ENCODE data around the gene SBF2. TPM values are rescaled to one million over a fixed set of nuclear protein-coding genes. Genes with fewer than 3 reads are reported as not detected.

The SBF2 gene
- total RNA-seq, 1 donor from 2014 or later, result 39.5 TPM

DNA sequence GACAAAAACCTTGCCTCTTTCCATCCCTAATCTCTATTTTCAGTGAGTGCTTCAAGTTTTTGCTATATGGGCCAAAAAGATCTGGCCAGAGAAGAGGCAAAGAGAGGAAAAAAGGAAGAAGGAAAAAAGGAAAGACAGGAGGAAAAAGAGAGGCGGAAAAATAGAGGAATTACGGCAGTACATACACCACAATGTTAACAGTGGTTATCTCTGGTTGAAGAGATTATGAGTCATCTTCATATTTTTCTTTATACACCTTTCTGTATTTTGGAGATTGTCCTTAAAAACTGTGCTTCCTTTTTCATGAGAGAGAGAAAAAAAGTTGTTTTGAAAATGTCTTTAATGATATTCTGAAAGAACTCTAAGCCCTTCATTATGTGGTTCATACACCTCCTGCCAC is 133.7 kb downstream of the SBF2 start:
- DNase-seq (ENCODE audit: extremely low spot score, unreplicated experiment), result no peak
- no peaks in the 10 kb centered on the region for H3K27me3 Mint-ChIP-seq
- TF ChIP-seq, protein P1, sequence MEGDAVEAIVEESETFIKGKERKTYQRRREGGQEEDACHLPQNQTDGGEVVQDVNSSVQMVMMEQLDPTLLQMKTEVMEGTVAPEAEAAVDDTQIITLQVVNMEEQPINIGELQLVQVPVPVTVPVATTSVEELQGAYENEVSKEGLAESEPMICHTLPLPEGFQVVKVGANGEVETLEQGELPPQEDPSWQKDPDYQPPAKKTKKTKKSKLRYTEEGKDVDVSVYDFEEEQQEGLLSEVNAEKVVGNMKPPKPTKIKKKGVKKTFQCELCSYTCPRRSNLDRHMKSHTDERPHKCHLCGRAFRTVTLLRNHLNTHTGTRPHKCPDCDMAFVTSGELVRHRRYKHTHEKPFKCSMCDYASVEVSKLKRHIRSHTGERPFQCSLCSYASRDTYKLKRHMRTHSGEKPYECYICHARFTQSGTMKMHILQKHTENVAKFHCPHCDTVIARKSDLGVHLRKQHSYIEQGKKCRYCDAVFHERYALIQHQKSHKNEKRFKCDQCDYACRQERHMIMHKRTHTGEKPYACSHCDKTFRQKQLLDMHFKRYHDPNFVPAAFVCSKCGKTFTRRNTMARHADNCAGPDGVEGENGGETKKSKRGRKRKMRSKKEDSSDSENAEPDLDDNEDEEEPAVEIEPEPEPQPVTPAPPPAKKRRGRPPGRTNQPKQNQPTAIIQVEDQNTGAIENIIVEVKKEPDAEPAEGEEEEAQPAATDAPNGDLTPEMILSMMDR (conservative IDR thresholded peaks at IDR 0.05), result no peak
- no peak overlapping the region for H3K4me3 Mint-ChIP-seq
- no peaks in the 10 kb centered on the region for H3K4me1 Mint-ChIP-seq (ENCODE audit: unreplicated experiment)
- H3K36me3 Mint-ChIP-seq, result no peaks in the 10 kb centered on the region
- peak overlapping the region; percentile 27 for H3K27ac Mint-ChIP-seq
- peaks cover 11% of the 10 kb centered on the region for H3K9me3 Mint-ChIP-seq

DNA sequence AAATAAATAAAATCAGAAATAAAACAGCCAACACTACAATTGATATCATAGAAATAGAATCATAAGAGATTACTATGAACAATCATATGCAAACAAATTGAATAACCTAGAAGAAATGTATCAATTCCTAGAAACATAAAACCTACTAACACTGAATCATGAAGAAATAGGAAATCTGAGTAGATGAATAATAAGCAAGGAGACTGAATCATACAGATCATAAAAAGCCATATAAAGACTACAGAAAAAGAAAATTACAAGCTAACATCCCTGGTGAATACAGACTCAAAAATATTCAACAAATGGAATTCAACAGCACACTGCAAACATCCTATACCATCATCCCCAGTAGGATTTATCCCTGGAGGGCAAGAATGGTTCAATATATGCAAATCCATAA is 135.6 kb downstream of the SBF2 start:
- TF ChIP-seq, protein P1 (conservative IDR thresholded peaks at IDR 0.05), result no peak
- Mint-ChIP-seq H3K36me3 (no peaks in the 10 kb centered on the region), H3K27me3 (no peaks in the 10 kb centered on the region), H3K27ac (no peak overlapping the region), H3K9me3 (peaks cover 11% of the 10 kb centered on the region), H3K4me1 (ENCODE audit: unreplicated experiment) (no peaks in the 10 kb centered on the region), H3K4me3 (no peak overlapping the region)
- no peak for DNase-seq (ENCODE audit: extremely low spot score, unreplicated experiment)

DNA sequence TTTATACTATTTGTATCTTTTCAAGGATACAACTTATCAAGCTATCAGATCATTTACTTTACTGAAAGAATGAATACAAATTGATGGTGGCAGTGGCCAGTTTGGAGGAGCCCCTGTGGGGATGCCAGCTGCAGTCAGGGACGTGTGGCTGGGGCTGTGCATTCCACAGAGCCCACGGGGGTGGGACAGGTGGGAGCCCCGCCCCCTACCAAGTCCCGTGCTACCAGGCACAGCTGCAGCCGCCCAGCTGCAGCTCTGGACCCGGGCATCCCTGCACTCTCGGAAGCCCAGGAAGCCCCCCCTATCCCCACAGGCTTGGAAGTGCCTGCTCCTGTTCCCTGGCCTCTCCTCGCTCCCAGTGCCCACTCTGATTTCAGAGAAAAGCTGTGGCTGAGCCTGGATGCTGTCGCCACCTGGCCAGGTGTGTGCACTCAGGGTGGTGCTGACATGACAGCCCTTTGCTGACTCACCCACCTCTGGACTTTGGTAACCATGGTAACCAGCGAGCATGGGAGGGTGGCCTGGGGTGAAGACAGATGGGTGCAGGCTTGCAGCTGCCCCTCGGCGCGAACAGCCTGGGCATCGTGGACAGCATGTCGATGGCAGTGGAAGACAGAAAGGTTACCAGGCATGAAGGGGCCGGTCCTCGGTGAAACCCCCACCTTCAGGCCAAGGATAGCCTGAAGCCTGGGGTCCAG is 138.1 kb downstream of the SBF2 start:
- TF ChIP-seq, protein P1 (conservative IDR thresholded peaks at IDR 0.05), result no peak
- no peaks in the 10 kb centered on the region for H3K27me3 Mint-ChIP-seq
- no peaks in the 10 kb centered on the region for H3K4me1 Mint-ChIP-seq (ENCODE audit: unreplicated experiment)
- no peak overlapping the region for H3K27ac Mint-ChIP-seq
- DNase-seq (ENCODE audit: extremely low spot score, unreplicated experiment), result no peak
- H3K9me3 Mint-ChIP-seq, result peaks cover 11% of the 10 kb centered on the region
- H3K4me3 Mint-ChIP-seq, result no peak overlapping the region
- no peaks in the 10 kb centered on the region for H3K36me3 Mint-ChIP-seq

DNA sequence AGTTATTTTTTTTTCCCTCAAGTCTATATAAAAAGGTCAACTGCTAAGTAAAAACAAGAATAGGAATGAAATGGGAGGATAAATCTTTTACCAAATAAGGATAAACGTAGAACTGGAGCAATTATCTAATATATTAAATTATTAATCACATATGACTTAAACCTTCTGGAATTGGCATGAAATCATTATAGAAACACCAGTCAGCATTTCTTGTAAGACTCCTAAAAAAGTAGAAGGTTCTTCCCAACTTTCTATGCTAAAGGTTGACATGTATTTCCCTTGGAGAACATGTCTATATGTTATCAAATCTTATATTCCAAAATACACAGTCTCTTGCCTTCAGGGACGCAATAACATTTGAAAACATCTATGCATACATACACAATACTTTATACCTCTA is 143.2 kb downstream of the SBF2 start:
- no peak overlapping the region for H3K27ac Mint-ChIP-seq

DNA sequence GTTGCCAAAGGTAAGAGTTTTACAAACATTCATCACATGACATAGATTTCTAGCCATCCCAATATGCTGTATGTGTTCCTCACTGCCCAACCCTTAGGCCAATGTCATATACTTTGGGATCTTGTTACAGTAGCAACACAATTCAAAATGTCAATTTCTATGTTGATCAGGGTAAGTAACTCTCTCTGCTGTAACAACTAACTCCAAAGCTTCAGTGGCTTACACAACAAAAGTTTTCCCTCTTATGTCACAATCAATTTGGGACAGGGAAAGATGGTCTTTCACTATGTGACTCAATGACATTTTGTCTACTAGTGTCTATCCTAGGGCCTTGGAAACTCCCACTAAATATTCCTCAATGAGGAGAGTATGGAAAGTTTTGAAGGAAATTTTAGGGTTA is 144.5 kb downstream of the SBF2 start:
- TF ChIP-seq, protein P1 (conservative IDR thresholded peaks at IDR 0.05), result no peak
- H3K36me3 Mint-ChIP-seq, result no peaks in the 10 kb centered on the region

More for the DNA sequence above, 143.2 kb downstream of the SBF2 start:
- Mint-ChIP-seq H3K4me3 (no peak overlapping the region), H3K27me3 (no peaks in the 10 kb centered on the region), H3K36me3 (no peaks in the 10 kb centered on the region), H3K9me3 (peaks cover 4% of the 10 kb centered on the region), H3K4me1 (ENCODE audit: unreplicated experiment) (no peaks in the 10 kb centered on the region)
- no peak for DNase-seq (ENCODE audit: extremely low spot score, unreplicated experiment)
- TF ChIP-seq, protein P1 (conservative IDR thresholded peaks at IDR 0.05), result no peak

More for the DNA sequence above, 144.5 kb downstream of the SBF2 start:
- H3K27me3 Mint-ChIP-seq, result no peaks in the 10 kb centered on the region
- H3K27ac Mint-ChIP-seq, result no peak overlapping the region
- no peak for DNase-seq (ENCODE audit: extremely low spot score, unreplicated experiment)
- no peaks in the 10 kb centered on the region for H3K4me1 Mint-ChIP-seq (ENCODE audit: unreplicated experiment)
- H3K4me3 Mint-ChIP-seq, result no peak overlapping the region
- H3K9me3 Mint-ChIP-seq, result peaks cover 4% of the 10 kb centered on the region
